Cerebellar nuclear complex (tissue), 1 donor: ENCODE measurements around the gene MED15.
"Not testable (repeated sequence)": the region's sequence is repeated elsewhere in the genome, so short reads cannot be mapped to it uniquely, and the experiment has no call there.

Experiments used
- DNase-seq, 2 experiments: peaks; one replicate each; lab custom pipeline; 2025; lab: John Stamatoyannopoulos, UW

Gene MED15

DNA sequence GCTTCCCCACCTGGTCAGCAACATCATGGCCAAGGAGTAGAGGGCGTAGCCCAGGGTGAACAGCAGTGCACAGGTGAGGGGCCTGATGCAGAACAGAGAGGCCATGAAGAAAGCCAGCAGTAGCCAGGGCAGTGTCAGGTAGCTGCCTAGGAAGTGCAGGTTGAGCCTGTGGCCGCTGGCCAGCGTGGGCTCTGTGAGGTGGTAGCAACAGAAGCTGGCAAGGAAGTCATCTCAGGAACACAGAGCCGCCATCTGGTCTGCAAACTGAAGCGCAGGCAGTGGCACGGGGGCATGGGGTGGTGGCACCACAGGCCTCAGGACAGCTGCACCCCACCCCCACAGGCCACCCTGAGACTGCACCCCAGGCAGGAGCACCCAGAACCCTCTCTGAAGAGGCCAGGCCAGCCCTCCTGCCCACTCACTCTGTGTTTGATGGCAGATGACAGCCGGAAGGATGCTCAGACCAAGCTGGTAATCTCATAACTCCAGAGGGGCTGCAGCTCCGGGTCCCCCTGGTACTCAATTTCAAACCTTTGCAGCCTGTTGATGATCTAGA lies 95.3 kb downstream of the MED15 start:
- DNase-seq, result peak in 1 of 2 experiments; percentile 17

DNA sequence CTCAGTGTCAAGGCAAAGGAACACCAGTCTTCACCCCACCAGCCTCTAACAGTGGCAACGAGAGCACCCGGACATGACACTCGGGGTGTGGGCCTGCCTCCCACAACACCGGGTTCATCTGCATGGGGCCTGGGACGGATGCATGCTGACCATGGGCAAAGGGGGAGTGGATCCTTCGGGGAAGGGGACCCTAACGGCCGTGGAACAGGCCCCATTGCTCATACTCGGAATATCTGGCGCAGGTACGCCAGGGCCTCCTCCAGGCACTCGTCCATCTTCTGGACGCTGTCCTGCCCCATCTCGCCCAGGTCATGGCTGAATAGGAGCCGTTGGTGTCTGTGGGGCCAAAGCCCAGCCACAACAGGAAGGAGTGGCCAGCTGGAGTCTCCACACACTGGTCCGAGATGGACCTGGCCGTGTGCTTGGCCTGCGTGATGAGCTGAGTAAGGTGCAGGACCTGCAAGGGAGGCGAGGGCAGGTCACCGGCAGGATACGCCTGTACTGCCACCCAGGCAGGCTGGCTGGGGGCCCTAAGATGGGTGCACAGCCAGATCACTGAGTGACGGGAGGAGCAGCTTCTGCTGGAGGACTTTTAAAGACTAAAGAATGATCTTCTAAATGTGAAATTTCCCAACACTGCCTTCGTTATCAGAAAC lies 96.8 kb downstream of the MED15 start:
- DNase-seq, result no peak

- DNase-seq, result no peak
Measured at GRCh38 chr22:20604776-20605221, 97.4 kb downstream of the MED15 start.

DNA sequence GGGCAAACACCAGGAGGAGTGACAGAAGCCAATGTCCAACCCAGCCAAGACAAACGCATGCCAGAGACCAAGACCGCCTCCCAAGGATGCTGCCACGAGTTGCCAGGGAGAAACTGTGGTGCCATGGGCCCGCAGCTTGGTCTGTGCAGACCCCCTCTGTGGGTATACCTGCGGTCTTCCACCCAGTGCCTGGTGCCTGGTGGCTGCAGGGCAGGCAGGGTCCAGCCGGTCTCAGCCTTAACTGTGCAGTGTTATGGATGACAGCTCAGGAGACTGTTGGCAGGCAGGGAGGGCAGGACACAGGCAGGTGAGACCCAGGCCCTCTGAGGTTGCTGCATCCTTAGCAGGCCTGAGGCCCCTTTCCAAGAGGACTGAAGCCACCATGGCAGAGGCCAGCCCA lies 97.9 kb downstream of the MED15 start:
- DNase-seq, result no peak

- DNase-seq, result no peak
Measured at GRCh38 chr22:20606041-20606783, 98.8 kb downstream of the MED15 start.

- no peak for DNase-seq
Measured at GRCh38 chr22:20606784-20607128, 99.3 kb downstream of the MED15 start.

GRCh38 chr22:20607157-20607907 lies 99.9 kb downstream of the MED15 start:
- no peak for DNase-seq

GRCh38 chr22:20610243-20610686 lies 102.9 kb downstream of the MED15 start:
- DNase-seq, result no peak

GRCh38 chr22:20610757-20611156 lies 103.3 kb downstream of the MED15 start:
- DNase-seq, result no peak

GRCh38 chr22:20611418-20611817 lies 104.0 kb downstream of the MED15 start:
- no peak for DNase-seq

DNA sequence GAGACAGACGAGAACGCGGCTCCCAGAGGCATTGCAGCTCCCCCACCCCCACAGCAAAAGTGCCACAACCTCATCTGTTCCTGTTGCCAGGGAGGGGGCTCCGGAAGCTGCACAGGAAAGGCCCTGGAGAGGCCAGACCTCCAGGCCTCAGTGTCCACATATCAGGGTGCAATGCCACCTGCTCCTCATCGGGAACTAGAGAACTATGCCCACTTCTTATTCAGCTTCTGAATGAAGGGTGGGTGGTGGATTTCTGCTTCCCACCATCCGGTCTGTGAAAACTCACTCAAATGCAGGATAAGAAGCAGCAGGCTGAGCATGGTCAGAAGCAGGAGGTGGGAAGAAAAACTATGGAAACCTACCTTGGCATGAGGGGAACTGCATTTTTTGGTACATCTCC lies 105.9 kb downstream of the MED15 start:
- no peak for DNase-seq

DNA sequence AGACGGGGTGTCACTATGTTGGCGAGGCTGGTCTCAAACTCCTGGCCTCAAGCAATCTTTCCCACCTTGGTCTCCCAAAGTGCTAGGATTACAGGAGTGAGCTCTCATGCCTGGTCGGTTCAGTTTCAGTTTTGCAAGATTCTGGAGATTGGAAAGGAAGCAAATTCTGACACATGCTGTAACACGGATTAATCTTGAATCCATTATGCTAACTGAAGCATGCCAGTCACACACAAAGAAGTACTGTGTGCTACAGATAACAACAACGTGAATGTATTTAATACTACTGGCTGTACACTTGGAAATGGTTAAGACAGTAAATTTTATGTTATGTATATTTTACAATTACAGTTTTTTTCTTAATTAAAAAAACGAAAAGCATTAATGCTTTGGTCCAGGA lies 107.6 kb downstream of the MED15 start:
- DNase-seq, result no peak

GRCh38 chr22:20615533-20616450 lies 108.4 kb downstream of the MED15 start:
- no peak for DNase-seq

- no peak for DNase-seq
Measured at GRCh38 chr22:20616451-20617043, 109.1 kb downstream of the MED15 start.

- DNase-seq, result no peak
Measured at GRCh38 chr22:20618488-20618887, 111.1 kb downstream of the MED15 start.

- DNase-seq, result no peak
Measured at GRCh38 chr22:20619045-20619892, 111.9 kb downstream of the MED15 start.

DNA sequence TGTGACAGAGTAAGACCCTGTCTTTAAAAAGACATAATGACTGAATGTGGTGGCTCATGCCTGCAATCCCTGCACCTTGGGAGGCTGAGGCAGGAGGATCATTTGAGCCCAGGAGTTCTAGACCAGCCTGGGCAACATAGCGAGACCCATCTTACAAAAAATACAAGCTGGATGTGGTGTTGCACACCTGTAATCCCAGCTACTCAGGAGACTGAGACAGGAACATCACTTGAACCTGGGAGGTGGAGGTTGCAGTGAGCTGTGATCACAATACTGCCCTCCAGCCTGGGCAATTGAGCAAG lies 112.4 kb downstream of the MED15 start:
- DNase-seq, result not testable (repeated sequence)

DNA sequence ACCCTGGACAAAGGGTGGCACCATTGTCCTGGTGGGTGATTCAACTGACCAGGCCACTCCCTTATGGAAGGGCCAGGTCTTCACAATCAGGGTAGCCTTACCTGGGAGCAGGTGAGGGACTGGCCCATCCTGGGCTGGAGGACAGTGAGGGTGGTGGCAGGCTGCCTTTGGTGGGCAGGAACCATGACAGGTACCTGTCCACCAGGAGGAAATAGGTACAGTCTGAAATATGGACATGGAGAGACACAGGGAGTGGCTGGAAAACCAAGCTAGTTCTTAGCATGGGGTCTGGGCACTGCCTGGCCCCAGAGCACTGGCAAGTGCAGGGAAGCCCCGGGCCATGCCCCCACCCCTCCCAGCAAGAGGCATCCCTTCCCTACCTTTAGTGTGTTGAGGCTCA lies 113.8 kb downstream of the MED15 start:
- no peak for DNase-seq

DNA sequence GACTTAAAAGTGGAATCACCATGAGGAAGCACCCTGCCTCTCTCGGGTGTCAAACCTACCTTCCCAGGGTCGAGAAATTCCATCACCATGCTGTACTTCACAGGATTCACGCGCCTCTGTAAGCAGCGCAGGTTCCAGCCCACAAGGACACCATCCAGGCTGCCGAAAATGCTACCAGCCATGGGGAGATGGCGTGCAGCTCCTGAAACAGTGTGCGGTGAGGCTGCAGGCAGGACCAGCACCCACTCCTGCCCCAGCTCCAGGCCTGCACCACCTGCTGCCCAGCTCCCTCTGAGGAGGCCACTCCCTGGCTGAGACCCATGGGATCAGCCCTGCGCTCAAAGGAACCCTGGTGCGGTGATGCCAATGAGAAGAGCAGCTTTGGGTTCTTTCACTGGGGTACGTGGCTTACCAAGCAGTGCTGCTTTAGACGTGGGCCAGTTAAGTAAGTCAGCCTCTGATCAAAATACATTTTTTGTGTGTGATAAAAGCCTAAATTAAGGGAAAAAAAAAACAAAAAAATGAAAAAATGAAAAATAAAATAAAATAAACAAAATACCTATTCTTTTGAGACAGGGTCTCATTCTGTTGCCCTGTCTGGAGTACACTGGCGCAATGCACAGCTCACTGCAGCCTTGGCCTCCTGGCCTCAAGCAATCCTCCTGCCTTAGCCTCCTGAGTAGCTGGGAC lies 115.4 kb downstream of the MED15 start:
- DNase-seq, result no peak

GRCh38 chr22:20624161-20624616 lies 116.8 kb downstream of the MED15 start:
- DNase-seq, result no peak
